DND-41 (cell line): Measurements from ENCODE around the gene CMSS1.

Source experiments
- EZH2 ChIP-seq: IDR thresholded peaks from 3 replicates; pipeline ENCODE4 v1.6.1; 2012; ENCODE audit warnings: borderline replicate concordance, low read depth, mild to moderate bottlenecking, moderate library complexity, low read length, inconsistent platforms; ENCODE audit not compliant: severe bottlenecking
- TF ChIP-seq, protein P1 (sequence below): IDR thresholded peaks from 2 replicates; pipeline ENCODE4 v1.5.1; 2012; ENCODE audit warnings: borderline replicate concordance, low read length, moderate library complexity, mild to moderate bottlenecking; ENCODE audit not compliant: poor library complexity, severe bottlenecking; ENCODE audit errors: extremely low read depth

DNA sequence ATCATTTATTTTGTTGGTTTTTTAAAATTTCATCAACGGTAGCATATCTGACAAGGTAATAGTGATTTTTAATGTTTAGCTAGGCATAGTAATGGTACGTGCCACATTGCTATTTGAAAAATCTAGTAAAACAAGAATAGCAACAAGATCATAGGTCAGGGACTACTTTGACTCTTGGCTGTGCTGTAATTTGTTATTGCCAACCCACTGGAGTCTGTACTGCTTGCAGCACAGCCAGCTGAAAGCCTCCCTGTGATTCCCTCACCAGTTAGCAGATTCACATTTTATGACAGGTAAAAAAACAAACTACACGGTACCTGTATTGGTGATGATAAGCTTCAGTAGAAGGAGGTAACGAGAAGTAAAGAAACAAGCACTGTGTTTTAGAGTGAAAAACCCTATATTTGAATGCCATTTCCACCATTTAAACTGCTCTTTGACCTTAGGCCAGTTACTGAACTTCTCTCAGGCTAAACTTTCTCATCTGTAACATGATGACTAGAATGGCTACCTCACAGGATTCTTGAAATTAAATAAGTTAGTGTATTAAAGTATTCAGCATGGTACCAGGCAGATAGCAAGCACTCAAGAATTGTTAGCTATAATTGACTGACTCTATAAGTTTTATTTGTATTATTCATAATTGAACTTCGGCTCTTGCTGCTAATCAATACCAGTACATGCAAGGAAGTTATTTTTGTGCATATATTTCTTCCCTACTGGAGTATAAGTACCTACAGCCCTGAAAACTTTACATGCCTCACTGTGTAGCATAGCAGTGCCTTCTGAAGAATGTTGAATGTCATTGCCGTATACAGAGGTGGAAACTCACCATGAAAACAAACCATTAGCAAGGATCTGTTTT, 280.5 kb downstream of the CMSS1 start:
- TF ChIP-seq, protein P1, sequence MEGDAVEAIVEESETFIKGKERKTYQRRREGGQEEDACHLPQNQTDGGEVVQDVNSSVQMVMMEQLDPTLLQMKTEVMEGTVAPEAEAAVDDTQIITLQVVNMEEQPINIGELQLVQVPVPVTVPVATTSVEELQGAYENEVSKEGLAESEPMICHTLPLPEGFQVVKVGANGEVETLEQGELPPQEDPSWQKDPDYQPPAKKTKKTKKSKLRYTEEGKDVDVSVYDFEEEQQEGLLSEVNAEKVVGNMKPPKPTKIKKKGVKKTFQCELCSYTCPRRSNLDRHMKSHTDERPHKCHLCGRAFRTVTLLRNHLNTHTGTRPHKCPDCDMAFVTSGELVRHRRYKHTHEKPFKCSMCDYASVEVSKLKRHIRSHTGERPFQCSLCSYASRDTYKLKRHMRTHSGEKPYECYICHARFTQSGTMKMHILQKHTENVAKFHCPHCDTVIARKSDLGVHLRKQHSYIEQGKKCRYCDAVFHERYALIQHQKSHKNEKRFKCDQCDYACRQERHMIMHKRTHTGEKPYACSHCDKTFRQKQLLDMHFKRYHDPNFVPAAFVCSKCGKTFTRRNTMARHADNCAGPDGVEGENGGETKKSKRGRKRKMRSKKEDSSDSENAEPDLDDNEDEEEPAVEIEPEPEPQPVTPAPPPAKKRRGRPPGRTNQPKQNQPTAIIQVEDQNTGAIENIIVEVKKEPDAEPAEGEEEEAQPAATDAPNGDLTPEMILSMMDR: no peak
- no peak for TF ChIP-seq EZH2
